ENCODE results near the gene SLC15A1.
"Not testable (repeated sequence)": the region's sequence is repeated elsewhere in the genome, so short reads cannot be mapped to it uniquely, and the experiment has no call there.

The SLC15A1 gene

DNA sequence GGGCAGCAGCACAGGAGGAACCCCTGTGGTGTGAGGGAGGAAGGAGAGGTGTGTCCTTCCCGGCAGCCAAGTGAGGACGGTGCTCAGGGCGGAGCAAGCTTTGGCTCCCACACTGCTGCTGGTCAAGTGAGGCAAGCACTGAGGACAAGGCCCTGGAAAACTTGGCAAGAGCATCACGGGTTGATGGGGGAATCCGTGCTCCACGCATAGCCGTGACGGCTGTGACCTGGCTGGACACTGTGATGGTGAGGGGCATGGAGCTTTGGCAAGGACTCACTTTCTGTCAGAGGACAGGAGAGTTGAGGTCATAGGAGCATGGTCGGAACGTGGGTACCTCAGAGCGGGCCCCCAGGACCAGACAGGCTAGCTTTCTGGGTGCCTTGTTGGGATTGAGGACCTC lies 29.0 kb upstream of the SLC15A1 start:
- no peak for DNase-seq (ENCODE audit: low read depth)

DNA sequence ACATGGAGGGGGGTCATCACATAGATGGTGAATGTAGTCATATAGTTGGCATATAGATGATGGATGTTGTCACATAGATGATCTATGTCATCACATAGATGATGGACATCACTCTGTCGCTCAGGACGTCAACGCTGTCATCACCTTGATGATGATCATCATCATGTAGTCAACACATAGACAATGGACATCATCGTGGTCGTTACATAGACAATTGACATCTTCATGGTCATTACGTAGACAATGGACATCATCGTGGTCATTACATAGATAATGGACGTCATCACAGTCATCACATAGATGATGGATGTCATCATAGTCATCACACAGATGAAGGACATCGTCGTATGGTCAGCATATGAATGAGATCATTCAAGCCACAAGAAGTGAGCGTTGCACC lies 28.6 kb upstream of the SLC15A1 start:
- no peak for DNase-seq (ENCODE audit: low read depth)

DNA sequence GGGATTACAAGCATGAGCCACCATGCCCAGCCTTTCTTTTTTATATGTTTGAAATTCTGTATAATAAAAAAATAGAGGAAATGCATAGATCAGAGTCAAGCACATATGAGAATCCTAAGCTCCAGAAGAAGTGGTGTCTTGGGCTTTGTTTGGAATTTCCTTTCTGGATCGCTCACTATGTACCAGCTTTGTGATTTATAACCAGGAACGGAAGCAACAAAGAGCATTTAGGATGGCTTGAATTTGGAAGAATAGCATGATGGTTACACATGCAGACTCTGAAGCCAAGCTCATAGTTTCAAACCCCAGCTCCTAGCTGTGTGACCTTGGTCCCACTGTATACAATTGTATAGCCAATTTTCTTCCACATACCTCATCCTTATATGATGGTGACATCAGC lies 28.0 kb upstream of the SLC15A1 start:
- DNase-seq (ENCODE audit: low read depth): no peak

DNA sequence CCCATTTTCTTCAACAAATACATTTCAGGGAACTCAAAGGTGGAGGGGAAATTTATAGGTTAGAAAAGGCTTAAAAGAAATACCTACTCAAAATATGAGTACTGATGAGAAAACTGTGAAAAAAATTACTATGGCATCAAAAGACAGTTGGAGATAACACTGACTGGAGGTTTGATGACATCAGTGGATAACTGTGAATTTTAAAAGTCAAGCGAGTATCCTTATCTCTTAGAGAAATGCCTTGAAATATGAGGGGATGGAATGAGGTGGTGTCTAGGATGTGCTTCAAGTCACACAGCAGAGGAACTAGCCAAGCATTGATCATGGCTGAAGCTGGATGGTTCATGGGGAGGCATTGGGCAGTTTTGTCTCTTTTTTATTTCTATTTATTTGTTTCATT lies 27.2 kb upstream of the SLC15A1 start:
- DNase-seq (ENCODE audit: low read depth): no peak

DNA sequence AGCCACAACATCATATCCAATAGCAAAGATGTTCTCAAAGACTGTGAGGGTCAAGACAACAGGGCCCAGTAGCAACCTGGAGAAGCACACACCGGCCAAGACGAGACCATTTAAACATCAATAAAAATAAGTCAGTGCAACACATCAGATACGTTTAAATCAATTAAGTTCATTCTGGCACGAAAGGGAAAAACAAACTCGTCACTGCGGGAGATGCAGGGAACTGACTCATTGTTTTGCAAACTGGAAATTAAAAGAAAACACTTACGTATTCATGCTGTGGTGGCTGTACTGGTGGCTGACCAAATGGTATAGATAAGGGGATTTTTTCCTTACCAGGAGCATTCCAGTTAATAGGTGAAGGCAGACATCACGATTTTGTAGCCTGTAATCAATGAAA lies 26.3 kb upstream of the SLC15A1 start:
- DNase-seq (ENCODE audit: low read depth): peak; percentile 42

DNA sequence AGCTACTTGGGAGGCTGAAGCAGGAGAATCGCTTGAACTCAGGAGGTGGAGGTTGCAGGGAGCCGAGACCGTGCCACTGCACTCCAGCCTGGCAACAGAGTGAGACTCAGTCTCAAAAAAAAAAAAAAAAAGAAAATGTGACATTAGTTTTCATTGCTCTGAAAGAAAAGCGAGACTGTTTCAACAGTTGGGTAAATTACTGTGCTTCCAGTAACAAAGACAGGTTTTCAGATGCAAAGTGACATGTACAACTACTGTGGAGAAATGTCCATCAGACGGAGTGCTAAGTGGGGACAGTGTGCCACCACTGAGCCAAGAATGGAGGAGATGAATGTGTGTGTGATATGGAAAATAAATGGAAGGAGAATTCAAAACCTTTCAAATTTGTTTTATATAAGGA lies 24.2 kb upstream of the SLC15A1 start:
- no peak for DNase-seq (ENCODE audit: low read depth)

DNA sequence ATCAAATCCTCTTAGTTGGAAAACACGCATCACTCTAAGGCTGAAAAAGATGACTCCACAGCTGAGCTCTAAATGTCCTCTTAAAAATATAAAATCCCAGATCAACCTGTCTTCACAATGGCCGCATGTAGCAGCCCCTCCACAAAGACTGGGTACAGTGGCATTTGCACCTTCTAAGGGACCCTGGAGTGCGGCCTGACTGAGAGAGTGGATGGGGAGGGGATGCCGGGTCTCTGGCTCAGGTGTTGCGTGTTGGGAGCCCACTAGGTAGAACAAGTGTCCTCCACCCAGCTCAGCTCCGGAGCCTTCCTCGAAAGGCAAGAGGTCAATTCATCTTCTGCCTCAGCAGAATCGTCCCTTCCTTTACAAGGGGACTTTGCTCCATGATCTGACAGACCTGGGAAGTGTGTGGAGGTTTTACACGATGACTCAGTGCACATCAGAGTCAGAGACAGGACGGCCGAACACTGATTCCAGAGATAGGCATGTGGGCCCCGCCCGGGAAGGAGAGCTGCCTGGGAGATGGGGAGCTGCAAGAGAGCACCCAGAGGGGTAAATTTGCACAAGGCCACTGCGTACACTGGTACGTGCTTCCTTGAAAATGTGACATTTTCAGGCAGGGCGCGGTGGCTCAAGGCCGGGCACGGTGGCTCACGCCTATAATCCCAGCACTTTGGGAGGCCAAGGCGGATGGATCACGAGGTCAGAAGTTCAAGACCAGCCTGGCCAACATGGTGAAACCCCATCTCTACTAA lies 23.5 kb upstream of the SLC15A1 start:
- peak; percentile 93 for DNase-seq (ENCODE audit: low read depth)

DNA sequence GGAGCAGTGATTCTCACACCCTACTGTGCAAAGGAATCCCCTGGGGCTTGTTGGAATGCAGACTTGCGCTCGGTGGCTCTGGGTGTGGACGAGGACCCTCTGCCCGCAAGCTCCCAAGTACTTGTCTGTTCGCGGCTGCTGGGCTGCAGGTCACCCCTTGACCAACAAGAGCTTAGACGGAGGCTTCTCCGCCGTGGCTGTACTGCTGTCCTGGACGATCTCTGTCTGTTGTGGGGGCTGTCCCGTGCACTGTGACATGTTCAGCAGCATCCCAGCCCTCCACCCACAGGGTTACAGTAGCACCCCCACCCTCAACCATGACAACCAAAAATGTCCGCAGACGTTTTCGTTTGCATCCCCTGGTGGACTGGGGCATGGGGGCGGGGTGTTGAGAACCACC lies 22.9 kb upstream of the SLC15A1 start:
- no peak for DNase-seq (ENCODE audit: low read depth)

DNA sequence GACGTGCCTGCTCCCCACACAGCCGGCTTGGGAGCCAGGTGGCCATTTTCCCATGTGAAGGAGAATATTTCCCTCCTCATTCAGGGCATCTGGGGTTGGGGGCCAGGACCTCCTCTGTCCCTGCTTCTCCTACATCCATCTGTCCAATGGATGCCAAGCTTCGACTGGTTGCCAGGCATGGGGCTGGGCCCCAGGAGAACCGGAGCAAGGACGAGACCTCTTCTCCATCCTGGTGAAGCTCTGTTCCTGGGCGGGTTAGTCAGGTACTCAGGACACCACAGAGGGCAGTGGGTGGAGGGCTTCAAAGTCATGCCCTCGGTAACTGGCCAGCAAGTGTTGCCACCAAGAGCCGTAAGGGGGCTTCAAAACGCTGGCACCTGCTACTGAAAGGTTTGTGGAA lies 22.3 kb upstream of the SLC15A1 start:
- no peak for DNase-seq (ENCODE audit: low read depth)

DNA sequence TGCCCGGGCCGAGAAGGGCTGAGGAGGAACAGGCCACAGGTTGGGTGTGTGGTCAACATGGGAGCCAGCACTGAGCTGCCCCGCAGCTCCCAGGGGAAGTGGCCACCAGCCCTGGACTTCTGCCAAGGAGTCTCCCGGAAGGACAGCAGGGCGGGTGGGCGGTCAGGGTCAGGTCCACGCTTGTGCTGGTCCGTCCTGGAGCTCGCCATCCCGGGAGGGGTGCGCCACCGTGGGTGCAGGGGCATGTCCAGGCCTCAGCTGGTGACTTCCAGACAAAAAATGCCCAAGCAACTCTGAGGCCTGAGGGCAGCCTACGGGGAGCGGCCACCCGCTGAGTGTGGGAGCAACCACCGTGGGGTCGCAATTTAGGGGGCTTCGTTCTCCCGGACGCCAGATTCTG lies 21.4 kb upstream of the SLC15A1 start:
- DNase-seq (ENCODE audit: low read depth): no peak

DNA sequence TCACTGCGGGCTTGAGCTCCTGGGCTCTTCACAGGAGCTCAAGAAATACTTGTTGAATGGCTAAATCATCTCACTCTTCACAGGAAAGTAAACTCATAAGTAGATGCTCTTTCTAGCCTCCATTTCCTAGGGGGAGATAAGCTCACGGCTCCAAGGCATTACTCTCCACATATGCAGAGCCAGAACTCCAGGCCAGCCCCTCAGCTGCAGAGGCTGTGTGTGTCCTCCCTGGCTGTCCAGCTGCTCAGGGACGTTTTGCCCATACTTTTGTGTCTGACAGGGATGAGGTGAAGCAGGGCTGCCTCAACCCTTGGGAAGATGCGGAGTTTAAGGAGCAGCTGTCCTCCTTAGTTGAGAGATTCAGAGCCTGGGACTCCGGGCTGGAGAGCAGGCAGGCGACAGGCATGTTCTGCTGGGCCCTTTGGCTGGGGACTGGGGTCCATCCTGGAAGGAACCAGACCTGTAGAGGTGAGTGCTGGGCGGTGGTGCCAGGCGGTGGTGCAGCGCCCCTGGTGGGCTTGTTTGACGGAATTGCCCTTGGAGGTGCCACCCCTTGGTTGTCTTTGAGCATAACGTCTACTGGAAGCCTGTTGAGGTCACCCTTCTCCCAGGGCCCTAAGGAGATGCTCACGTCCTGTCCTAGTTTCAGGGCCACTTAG lies 20.5 kb upstream of the SLC15A1 start:
- no peak for DNase-seq (ENCODE audit: low read depth)

DNA sequence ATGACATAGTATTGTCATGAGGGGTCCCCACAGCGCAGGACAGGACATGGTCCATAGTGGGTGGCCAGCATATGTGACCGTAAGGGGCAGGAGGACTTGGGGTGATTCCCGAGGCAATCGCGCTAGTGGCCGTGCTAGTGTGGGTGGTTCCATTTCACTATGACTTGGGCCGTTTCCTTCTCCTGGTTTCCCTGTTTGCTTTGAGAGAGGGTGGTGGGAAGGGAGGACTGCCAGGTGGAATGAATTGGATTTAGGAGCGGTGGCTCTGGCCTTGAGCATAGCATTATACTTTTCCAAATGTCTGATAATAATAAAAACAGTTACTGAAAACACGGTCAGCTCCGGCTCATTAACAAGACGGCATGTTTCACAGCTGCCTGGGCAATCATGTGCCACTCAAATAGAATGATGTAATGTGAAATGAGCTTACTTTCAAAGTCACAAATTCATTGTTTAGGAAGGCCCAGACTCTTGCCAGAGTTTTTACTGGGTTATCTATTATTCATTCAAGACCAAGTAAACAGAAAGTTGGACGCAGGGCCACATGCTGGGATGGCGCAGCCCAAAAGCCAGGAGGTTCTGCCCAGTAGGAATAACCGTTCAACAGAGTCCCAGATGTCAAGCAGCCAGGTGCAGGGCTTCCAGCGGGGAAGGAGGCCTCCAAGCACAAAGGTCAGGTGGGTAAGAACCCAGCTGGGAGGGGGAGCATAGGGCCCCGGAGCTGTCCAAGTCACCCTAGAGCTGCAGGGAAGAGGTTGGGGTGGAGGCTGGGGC lies 19.6 kb upstream of the SLC15A1 start:
- DNase-seq (ENCODE audit: low read depth): no peak

DNA sequence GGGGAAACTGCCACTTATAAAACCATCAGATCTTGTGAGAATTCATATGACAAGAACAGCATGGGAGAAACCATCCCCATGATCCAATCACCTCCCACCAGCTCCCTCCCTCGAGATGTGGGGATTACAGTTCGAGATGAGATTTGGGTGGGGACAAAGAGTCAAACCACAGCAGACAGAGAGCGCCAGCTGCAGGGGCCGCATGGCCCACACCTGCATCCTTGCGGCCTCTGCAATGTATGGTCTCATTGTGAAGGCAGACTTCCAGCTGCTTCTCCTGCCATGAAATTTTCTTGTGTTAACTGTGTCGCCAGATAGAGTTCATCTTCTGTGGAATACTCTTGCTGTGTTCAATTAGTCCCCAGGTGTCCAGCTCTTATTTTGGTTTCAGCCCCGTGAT lies 17.3 kb upstream of the SLC15A1 start:
- DNase-seq (ENCODE audit: low read depth): no peak

DNA sequence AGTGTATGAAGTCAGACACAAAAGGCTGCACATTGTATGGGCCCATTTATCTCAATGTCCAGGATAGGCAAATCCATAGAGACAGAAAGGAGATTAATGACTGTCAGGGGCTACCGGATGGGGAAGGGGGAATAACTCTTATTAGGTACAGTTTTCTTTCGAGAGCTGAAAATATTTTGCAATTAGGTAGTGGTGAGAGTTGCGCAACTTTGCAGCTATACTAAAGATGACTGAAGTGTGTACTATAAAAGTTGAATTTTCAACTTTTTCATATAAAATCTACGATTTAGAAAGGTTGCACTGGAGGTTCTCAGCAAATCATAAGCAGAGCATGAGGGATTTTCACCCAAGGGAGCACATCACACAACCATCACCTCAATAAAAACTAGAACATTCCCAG lies 16.1 kb upstream of the SLC15A1 start:
- DNase-seq (ENCODE audit: low read depth): peak; percentile 25

DNA sequence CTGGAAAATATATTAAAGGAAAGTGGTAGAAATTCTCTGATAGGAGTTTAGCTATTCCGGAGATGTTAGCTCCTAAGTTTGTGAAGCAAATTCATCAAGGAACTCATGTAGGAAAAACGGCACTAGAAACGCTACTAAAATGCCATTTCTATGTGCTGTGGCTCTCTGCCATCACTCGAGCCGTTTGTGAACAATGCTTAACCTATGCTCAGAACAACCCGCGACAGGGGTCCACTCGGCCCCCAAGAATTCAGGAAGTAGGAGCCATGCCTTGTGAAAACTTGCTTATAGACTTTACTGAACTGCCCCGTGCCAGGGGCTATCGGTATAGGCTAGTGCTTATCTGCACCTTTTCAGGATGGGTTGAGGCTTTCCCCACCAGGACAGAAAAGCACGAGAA lies 14.2 kb upstream of the SLC15A1 start:
- no peak for DNase-seq (ENCODE audit: low read depth)

DNA sequence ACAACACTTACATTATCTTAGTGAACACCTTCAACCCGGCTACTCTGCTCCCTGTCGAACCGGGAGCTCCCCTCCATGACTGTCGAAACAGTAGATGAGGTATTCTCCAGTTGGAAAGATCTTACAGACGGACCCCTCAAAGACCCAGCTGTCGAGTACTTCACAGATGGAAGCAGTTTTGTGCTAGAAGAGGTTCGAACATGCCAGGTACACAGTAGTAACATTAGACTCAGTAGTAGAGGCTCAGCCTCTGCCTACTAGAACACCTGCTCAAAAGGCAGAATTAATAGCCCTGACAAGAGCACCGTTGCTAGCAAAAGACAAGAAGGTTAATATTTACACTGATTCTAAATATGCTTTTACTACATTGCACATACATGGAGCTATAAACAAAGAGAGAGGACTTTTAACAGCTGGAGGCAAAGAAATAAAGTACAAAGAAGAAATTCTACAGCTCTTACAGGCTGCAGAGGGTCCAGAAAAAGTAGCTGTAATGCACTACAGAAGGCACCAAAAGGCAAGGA lies 13.6 kb upstream of the SLC15A1 start:
- no peak for DNase-seq (ENCODE audit: low read depth)

DNA sequence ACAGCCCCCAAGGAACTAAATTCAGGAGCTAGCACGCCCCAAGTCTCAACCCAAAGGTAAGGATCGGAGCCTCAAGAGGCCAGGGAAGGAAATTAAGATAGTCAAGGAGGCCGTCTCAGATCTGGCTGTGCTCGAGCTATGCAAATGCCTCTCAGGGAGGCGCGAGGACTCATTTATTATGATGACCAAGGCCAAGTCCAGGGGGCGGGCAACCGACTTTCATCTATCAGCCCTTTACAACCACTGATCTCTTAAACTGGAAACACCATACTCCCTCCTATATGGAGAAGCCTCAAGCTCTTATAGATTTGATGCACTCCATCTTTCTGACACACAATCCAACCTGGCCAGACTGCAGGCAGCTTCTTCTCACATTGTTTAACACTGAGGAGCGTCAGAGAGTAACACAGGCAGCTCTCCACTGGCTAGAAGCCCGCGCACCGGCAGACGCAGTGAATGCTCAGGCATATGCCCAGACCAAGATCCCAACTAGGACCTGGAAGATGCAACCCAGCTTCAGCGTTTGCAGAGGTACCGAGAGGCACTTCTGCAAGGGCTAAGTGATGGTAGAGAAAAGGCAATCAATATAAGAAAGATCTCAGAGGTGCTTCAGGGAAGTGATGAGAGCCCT lies 9.6 kb upstream of the SLC15A1 start:
- DNase-seq (ENCODE audit: low read depth): no peak

DNA sequence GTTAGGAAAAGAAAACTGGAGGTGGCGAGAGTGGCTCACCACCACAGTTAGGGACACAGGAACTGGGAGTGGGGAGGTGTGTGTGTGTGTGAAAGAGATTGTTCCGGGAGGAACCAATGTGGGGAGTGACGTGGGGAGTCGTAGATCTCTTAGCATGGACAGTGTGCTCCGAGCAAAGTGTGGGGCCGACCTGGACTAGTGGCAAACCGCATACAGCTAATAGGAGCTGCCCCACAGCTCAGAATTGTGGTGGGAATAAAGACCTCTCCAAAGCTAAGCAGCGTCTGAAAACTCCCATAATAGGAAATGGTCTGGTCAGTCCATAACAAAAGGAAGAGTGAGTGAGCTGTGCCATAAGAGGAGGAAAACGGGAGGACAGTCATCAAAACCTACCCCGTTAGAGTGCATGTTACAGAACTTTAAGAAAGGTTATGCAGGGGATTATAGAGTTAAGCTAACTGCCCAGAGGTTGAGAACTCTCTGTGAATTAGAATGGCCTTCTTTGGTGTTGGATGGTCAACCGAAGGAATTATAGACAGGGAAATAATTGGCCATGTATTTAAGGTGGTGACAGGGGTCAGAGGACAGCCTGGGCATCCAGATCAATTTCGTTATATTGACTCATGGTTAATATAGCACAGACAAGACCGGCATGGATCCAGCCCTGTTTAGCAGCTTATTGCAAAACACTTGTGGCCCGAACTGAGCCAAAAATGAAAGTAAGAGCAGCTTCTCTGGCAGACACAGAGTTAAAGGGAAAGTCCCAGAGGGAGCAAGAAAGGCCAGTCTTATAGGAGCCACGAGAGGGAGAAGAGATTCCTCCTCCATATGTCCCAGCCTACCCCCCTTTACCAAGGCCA lies 8.9 kb upstream of the SLC15A1 start:
- peak; percentile 89 for DNase-seq (ENCODE audit: low read depth)

DNA sequence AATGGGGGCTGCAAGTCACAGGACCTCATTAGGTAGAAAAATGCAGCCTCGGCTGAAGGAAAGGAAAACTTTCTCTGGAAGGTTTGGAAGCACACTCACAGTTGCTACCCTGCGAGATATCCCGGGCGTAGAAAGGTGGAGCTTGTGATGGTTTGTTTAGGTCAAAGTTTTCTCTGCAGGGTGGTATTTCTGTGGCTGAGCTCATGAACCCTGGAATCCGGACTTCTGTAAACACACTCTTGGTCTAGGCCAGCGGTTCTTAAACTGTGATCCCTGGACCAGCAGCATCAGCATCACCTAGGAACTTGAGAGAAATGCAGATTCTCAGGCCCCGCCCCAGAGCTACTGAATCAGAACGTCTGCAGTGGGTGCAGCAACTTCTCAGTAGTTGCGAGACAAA lies 3.3 kb upstream of the SLC15A1 start:
- DNase-seq (ENCODE audit: low read depth): no peak

DNA sequence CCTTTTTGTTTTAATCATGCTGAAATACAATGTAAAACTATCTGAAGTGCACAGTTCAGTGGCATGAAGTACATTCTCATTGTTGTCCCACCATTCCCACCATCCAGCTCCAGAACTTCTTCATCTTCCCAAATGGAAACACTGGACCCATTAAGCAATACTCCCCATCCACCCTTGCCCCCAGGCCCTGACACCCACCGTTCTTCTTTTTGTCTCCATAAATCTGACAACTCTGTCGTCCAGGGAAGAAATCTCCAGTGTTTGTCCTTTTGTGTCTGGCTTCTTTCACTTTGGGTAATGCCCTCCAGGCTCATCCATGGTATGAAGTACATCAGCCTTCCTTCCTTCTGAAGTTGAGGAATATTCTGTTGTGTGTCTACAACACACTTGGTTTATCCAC lies 2.6 kb upstream of the SLC15A1 start:
- no peak for DNase-seq (ENCODE audit: low read depth)

DNA sequence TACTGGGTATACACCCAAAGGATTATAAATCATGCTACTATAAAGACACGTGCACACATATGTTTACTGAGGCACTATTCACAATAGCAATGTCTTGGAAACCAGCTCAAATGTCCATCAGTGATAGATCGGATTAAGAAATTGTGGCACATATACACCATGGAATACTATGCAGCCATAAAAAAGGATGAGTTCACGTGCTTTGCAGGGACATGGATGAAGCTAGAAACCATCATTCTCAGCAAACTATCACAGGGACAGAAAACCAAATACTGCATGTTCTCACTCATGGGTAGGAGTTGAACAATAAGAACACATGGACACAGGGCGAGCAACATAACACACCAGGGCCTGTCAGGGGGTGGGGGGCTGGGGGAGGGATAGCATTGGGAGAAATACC lies 2.0 kb upstream of the SLC15A1 start:
- not testable (repeated sequence) for DNase-seq (ENCODE audit: low read depth)
